Fibroblast of lung (primary cell): ENCODE measurements around the gene ACSM3. TPM values are rescaled to one million over a fixed set of nuclear protein-coding genes. Genes with fewer than 3 reads are reported as not detected.

Experiments used
- DNase-seq, 2 donors: peaks; one replicate each; pipeline versions ENCODE4 v3.0.0 to v3.0.0-alpha.2; 2010; ENCODE audit warnings: low read depth in 2 of 2
- H2AFZ ChIP-seq: 2 replicates; pipeline ENCODE4 v1.5.1; 2012; ENCODE audit warnings: low read length, control low read depth, inconsistent platforms
- H3K27ac ChIP-seq: 2 replicates; pipeline ENCODE4 v1.5.1; 2011; ENCODE audit warnings: low read length, control low read depth; ENCODE audit not compliant: insufficient read depth
- H3K27me3 ChIP-seq: 2 replicates; pipeline ENCODE4 v1.5.1; 2011; ENCODE audit warnings: mild to moderate bottlenecking, low read length; ENCODE audit not compliant: control insufficient read depth, insufficient read depth
- H3K36me3 ChIP-seq: 2 replicates; pipeline ENCODE4 v1.5.1; 2011; ENCODE audit warnings: low read length; ENCODE audit not compliant: control insufficient read depth, insufficient read depth
- H3K4me1 ChIP-seq: 2 replicates; pipeline ENCODE4 v1.5.1; 2011; ENCODE audit warnings: low read length; ENCODE audit not compliant: control insufficient read depth, insufficient read depth; ENCODE audit errors: extremely low read depth
- H3K4me2 ChIP-seq: 2 replicates; pipeline ENCODE4 v1.5.1; 2011; ENCODE audit warnings: low read length, control low read depth; ENCODE audit not compliant: insufficient read depth; ENCODE audit errors: extremely low read depth
- H3K4me3 ChIP-seq, 4 experiments: fragments of 200-600 bp in 1 of 4; sonication (generic) in 1 of 4; replicated peaks in 1 of 4; 2 replicates each; pipeline ENCODE4 v1.5.1; 2011 to 2016; ENCODE audit warnings: low read length in 4 of 4, low read depth in 3 of 4, mild to moderate bottlenecking in 3 of 4, control low read depth in 2 of 4, inconsistent platforms in 1 of 4, mixed read lengths in 1 of 4; ENCODE audit not compliant: insufficient read depth in 1 of 4; ENCODE audit errors: control extremely low read depth in 1 of 4
- H3K79me2 ChIP-seq: 2 replicates; pipeline ENCODE4 v1.5.1; 2012; ENCODE audit warnings: mild to moderate bottlenecking, low read length, inconsistent platforms; ENCODE audit not compliant: control insufficient read depth, insufficient read depth
- H3K9ac ChIP-seq: 2 replicates; pipeline ENCODE4 v1.5.1; 2011; ENCODE audit warnings: mild to moderate bottlenecking, low read length, control low read depth; ENCODE audit not compliant: insufficient read depth
- H3K9me3 ChIP-seq: 2 replicates; pipeline ENCODE4 v1.5.1; 2012; ENCODE audit warnings: low read depth, low read length; ENCODE audit not compliant: control insufficient read depth, insufficient read depth
- H4K20me1 ChIP-seq: 2 replicates; pipeline ENCODE4 v1.5.1; 2011; ENCODE audit warnings: low read length; ENCODE audit not compliant: control insufficient read depth, insufficient read depth; ENCODE audit errors: extremely low read depth
- EZH2 ChIP-seq: IDR thresholded peaks from 2 replicates; pipeline ENCODE4 v1.5.1; 2012; ENCODE audit warnings: low read length, control low read depth, mild to moderate bottlenecking; ENCODE audit errors: missing control alignments
- polyA plus RNA-seq, 2 donors: library from polyadenylated mRNA; depleted of rRNA in 1 of 2; stranded (reverse) in 1 of 2; unstranded in 1 of 2; fragments of >200 nt; gene quantifications; 2 replicates each; pipeline ENCODE4 v1.2.1, GENCODE V29; 2011 to 2012; ENCODE audit warnings: missing spikeins in 1 of 2
- total RNA-seq: library from RNA; depleted of rRNA; stranded (reverse); fragments of >200 nt; gene quantifications from 2 replicates; pipeline ENCODE4 v1.2.1, GENCODE V29; 2014
- TF ChIP-seq, protein P1 (sequence below), 2 donors: IDR thresholded peaks in 1 of 2; conservative IDR thresholded peaks in 1 of 2; 1 replicate in 1 of 2; 2 replicates in 1 of 2; pipeline ENCODE4 v1.5.1; 2011 to 2012; ENCODE audit warnings: low read length in 2 of 2, control low read depth in 1 of 2, inconsistent platforms in 1 of 2, low read depth in 1 of 2, mild to moderate bottlenecking in 1 of 2

The ACSM3 gene
- total and polyA plus RNA-seq, 2 donors (not counting 1 experiment from before 2014, with no cell fraction given), result 0.32 to 1.3 TPM

DNA sequence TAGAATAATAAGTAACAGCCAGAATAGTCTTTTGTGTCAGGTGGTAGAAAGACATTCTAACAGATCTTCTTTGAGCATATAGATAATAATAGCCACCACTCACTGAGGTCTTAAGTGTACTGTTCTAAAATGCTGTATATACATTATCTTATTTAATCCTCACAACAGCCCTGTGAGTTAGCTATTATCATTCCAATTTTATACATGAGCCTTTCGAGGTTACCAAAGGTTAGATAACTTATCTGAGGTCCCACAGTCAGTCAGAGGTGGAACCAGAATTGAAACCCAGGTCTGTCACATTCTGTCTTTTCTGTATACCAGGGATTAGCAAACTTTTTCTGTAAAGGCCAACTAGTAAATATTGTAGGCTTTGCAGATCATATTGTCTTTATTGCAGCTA, 65.7 kb downstream of the ACSM3 start:
- H3K27me3 ChIP-seq, result no peaks in the 10 kb centered on the region
- no peaks in the 10 kb centered on the region for H3K4me1 ChIP-seq
- DNase-seq, result no peak
- H3K36me3 ChIP-seq, result no peaks in the 10 kb centered on the region
- H3K79me2 ChIP-seq, result no peaks in the 10 kb centered on the region
- H3K9ac ChIP-seq, result no peak overlapping the region
- TF ChIP-seq, protein P1, sequence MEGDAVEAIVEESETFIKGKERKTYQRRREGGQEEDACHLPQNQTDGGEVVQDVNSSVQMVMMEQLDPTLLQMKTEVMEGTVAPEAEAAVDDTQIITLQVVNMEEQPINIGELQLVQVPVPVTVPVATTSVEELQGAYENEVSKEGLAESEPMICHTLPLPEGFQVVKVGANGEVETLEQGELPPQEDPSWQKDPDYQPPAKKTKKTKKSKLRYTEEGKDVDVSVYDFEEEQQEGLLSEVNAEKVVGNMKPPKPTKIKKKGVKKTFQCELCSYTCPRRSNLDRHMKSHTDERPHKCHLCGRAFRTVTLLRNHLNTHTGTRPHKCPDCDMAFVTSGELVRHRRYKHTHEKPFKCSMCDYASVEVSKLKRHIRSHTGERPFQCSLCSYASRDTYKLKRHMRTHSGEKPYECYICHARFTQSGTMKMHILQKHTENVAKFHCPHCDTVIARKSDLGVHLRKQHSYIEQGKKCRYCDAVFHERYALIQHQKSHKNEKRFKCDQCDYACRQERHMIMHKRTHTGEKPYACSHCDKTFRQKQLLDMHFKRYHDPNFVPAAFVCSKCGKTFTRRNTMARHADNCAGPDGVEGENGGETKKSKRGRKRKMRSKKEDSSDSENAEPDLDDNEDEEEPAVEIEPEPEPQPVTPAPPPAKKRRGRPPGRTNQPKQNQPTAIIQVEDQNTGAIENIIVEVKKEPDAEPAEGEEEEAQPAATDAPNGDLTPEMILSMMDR (conservative IDR thresholded peaks at IDR 0.05 in 1 of 2, IDR thresholded peaks at IDR 0.05 in 1 of 2; ENCODE audit: low read depth in 1 of 2, low read length in 2 of 2), result no peak
- no peak overlapping the region for H2AFZ ChIP-seq
- no peak overlapping the region for H3K27ac ChIP-seq
- H4K20me1 ChIP-seq, result no peaks in the 10 kb centered on the region
- no peak overlapping the region for H3K4me3 ChIP-seq
- no peak overlapping the region for H3K4me2 ChIP-seq
- H3K9me3 ChIP-seq, result no peaks in the 10 kb centered on the region

DNA sequence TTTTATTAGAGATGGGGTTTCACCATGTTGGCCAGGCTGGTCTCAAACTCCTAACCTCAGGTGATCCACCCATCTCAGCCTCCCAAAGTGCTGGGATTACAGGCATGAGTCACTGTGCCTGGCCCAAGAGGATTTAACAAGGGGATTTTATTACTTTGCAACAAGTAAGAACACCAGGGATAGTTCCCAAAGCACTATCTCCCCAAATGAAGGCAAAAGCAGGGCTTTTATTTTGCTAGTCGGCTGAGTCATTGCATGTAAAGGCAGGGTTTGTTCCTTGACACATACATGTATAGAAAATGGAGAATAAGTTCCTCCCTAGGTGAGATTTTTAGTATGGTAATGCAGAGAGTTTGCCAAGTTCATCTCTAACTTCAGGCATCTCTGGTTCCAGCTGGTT, 66.6 kb downstream of the ACSM3 start:
- no peaks in the 10 kb centered on the region for H3K9me3 ChIP-seq
- no peaks in the 10 kb centered on the region for H3K79me2 ChIP-seq
- H3K36me3 ChIP-seq, result no peaks in the 10 kb centered on the region
- H3K4me2 ChIP-seq, result no peak overlapping the region
- H3K4me1 ChIP-seq, result no peaks in the 10 kb centered on the region
- no peak overlapping the region for H3K27ac ChIP-seq
- no peak overlapping the region for H2AFZ ChIP-seq
- no peaks in the 10 kb centered on the region for H4K20me1 ChIP-seq
- H3K27me3 ChIP-seq, result no peaks in the 10 kb centered on the region
- no peak overlapping the region for H3K9ac ChIP-seq
- TF ChIP-seq, protein P1 (conservative IDR thresholded peaks at IDR 0.05 in 1 of 2, IDR thresholded peaks at IDR 0.05 in 1 of 2; ENCODE audit: low read depth in 1 of 2, low read length in 2 of 2), result no peak
- TF ChIP-seq EZH2, result no peak
- DNase-seq, result no peak
- no peak overlapping the region for H3K4me3 ChIP-seq

DNA sequence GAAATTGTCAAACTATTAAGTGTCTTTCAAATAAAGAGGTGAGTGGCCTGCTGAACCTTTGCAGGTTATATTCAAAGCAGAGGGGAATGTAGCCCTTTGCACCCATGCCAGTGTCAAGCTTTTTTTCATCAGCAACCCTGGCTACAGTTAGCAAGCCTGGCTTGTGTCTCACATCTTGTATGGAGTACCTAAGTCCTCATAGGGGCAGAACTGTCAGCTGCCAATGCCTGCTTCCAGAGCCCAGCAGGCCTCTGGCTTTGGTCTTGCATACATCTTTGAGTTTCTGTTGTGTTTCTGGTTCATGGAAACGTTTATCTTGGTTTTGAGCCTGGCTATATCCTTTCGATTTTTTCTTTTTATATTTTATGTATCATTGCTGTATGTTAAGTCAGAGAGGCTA, 69.3 kb downstream of the ACSM3 start:
- no peak overlapping the region for H3K4me2 ChIP-seq
- no peaks in the 10 kb centered on the region for H3K79me2 ChIP-seq

More for the DNA sequence above, 69.3 kb downstream of the ACSM3 start:
- DNase-seq, result no peak
- H3K27ac ChIP-seq, result no peak overlapping the region
- H3K9me3 ChIP-seq, result no peaks in the 10 kb centered on the region
- H4K20me1 ChIP-seq, result no peaks in the 10 kb centered on the region
- no peak overlapping the region for H3K4me3 ChIP-seq
- no peaks in the 10 kb centered on the region for H3K27me3 ChIP-seq
- no peaks in the 10 kb centered on the region for H3K36me3 ChIP-seq
- no peak overlapping the region for H2AFZ ChIP-seq
- no peaks in the 10 kb centered on the region for H3K4me1 ChIP-seq
- TF ChIP-seq EZH2, result no peak
- TF ChIP-seq, protein P1 (conservative IDR thresholded peaks at IDR 0.05 in 1 of 2, IDR thresholded peaks at IDR 0.05 in 1 of 2; ENCODE audit: low read depth in 1 of 2, low read length in 2 of 2), result no peak
- no peak overlapping the region for H3K9ac ChIP-seq
